KOPT-K1 (cell line): ENCODE results near the gene RNF220.

Experiments
- H3K27ac ChIP-seq: fragments of 200-600 bp; sonication (generic); 2 replicates; pipeline ENCODE4 v1.5.1; 2016; ENCODE audit warnings: antibody characterized with exemption, mild to moderate bottlenecking, low read depth, low read length; ENCODE audit not compliant: poor library complexity, severe bottlenecking
- H3K36me3 ChIP-seq: fragments of 200-600 bp; sonication (generic); 2 replicates; pipeline ENCODE4 v1.5.1; 2017; ENCODE audit warnings: antibody characterized with exemption, mild to moderate bottlenecking, low read length, moderate library complexity; ENCODE audit not compliant: insufficient read depth
- H3K9me3 ChIP-seq: fragments of 200-600 bp; sonication (generic); 2 replicates; pipeline ENCODE4 v1.5.1; 2017; ENCODE audit warnings: antibody characterized with exemption, low read length, mild to moderate bottlenecking; ENCODE audit not compliant: insufficient read depth, poor library complexity, severe bottlenecking

Gene RNF220

GRCh38 chr1:44417351-44418021, 12.4 kb downstream of the RNF220 start:
- H3K36me3 ChIP-seq, result no peaks in the 10 kb centered on the region
- no peaks in the 10 kb centered on the region for H3K9me3 ChIP-seq
- H3K27ac ChIP-seq, result no peak overlapping the region

DNA sequence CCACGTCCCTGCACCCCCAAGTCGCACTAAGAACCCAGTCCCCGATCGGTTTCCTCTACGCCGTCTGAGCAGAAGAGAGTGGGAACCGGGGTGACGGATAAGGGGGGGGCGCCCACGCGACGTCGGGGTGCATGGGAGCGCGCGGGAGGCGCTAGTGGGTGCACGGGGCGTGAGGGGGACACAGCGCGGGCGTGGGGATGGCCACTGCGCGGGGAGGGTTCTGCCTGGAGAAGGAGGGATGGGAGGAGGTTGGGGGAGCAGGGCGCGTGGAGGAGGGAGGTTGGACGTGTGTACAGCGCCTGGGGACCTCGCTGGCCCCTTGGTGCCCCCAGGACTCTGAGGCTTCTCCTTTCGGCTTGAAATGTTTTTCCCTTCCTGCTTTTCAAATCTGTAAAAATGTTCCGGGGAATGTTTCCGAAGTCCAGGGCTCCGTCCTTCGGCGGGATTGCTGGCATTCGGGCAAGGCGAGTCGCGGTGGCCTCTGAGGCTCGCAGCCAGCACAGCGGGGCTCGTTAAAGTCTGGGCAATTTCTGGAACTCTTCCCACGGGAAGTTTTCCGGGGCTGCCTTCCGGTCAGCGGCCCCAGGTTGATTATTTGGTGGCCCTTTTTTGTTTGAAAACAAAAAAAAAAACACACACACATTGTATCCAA, 13.1 kb downstream of the RNF220 start:
- Histone ChIP-seq H3K9me3 (no peaks in the 10 kb centered on the region), H3K27ac (no peak overlapping the region)

GRCh38 chr1:44419901-44420300, 14.8 kb downstream of the RNF220 start:
- Histone ChIP-seq H3K9me3 (no peaks in the 10 kb centered on the region), H3K36me3 (no peaks in the 10 kb centered on the region), H3K27ac (no peak overlapping the region)

More for the DNA sequence above, 13.1 kb downstream of the RNF220 start:
- no peaks in the 10 kb centered on the region for H3K36me3 ChIP-seq

- H3K27ac ChIP-seq, result no peak overlapping the region
- H3K9me3 ChIP-seq, result no peaks in the 10 kb centered on the region
- H3K36me3 ChIP-seq, result no peaks in the 10 kb centered on the region
These were observed 15.5 kb downstream of the RNF220 start for GRCh38 chr1:44420535-44420934.

DNA sequence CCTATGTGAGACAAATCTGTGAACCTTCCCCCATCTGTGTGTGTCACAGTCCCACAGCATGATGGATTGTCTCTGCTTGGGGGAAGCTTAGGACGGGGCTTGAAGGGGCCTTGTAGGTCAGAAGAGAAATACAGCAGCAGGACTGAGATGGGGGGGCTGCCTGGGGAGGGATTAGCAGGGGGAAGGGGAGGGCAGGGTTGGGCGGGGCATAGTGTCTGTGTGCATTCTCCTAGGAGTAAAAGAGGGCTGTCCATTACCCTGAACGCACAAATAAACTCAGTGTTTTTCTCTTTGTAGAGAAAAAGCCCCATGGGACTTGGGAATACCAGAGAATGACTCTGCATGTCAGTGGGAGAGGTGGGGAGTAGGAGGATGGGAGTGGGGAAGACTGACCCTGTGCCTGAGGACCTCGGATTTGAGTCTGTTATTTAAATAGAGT, 16.4 kb downstream of the RNF220 start:
- H3K36me3 ChIP-seq, result no peaks in the 10 kb centered on the region

GRCh38 chr1:44422161-44422560, 17.1 kb downstream of the RNF220 start:
- Histone ChIP-seq H3K36me3 (no peaks in the 10 kb centered on the region), H3K27ac (no peak overlapping the region), H3K9me3 (no peaks in the 10 kb centered on the region)

More for the DNA sequence above, 16.4 kb downstream of the RNF220 start:
- H3K9me3 ChIP-seq, result no peaks in the 10 kb centered on the region
- no peak overlapping the region for H3K27ac ChIP-seq

GRCh38 chr1:44423591-44424537, 18.8 kb downstream of the RNF220 start:
- no peak overlapping the region for H3K27ac ChIP-seq
- no peaks in the 10 kb centered on the region for H3K9me3 ChIP-seq
- no peaks in the 10 kb centered on the region for H3K36me3 ChIP-seq

GRCh38 chr1:44424747-44425146, 19.7 kb downstream of the RNF220 start:
- H3K9me3 ChIP-seq, result no peaks in the 10 kb centered on the region
- H3K27ac ChIP-seq, result no peak overlapping the region
- H3K36me3 ChIP-seq, result no peaks in the 10 kb centered on the region

DNA sequence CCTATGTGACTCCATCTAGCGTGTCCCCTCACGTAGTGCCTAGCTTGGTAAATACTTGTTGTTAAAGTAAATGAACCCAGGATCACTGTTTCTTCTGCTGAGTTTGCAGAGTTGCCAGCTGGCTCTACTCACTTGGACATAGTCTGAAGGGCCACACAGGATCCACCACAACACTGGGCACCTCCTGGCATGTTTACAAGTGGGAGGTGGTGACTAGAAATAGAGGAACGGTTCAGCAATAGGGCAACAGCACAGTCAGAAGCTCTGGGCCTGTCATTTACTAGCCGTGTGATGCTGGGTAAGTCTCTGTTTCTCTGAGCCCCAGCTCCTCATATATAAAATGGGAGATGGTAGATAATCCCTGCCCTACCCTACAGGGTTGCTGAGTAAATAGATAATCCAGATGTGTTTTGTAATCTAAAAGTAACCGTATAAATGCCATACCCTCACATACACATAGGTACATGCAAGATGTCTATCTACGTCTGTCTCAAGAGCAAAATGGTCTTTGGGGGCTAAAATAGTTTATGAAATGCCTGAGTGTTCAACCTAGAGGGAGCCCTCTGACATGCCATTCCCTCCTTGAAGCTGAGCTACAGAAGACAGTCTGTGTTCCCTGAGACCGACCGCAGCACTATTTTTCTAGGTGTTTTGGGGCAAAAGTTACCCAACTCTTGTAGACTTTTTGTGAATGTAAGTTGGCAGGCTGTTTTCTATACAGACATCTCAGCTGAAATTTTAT, 20.5 kb downstream of the RNF220 start:
- H3K36me3 ChIP-seq, result no peaks in the 10 kb centered on the region
- no peaks in the 10 kb centered on the region for H3K9me3 ChIP-seq
- no peak overlapping the region for H3K27ac ChIP-seq

GRCh38 chr1:44431861-44432260, 26.8 kb downstream of the RNF220 start:
- Histone ChIP-seq H3K27ac (no peak overlapping the region), H3K9me3 (no peaks in the 10 kb centered on the region), H3K36me3 (no peaks in the 10 kb centered on the region)

- no peaks in the 10 kb centered on the region for H3K36me3 ChIP-seq
- H3K27ac ChIP-seq, result no peak overlapping the region
- no peaks in the 10 kb centered on the region for H3K9me3 ChIP-seq
These were observed 28.2 kb downstream of the RNF220 start for GRCh38 chr1:44433209-44433608.

- H3K36me3 ChIP-seq, result no peaks in the 10 kb centered on the region
- no peaks in the 10 kb centered on the region for H3K9me3 ChIP-seq
- no peak overlapping the region for H3K27ac ChIP-seq
These were observed 31.5 kb downstream of the RNF220 start for GRCh38 chr1:44436401-44437106.

GRCh38 chr1:44437107-44437716, 32.2 kb downstream of the RNF220 start:
- no peak overlapping the region for H3K27ac ChIP-seq
- H3K9me3 ChIP-seq, result no peaks in the 10 kb centered on the region
- H3K36me3 ChIP-seq, result no peaks in the 10 kb centered on the region

- Histone ChIP-seq H3K9me3 (no peaks in the 10 kb centered on the region), H3K27ac (no peak overlapping the region), H3K36me3 (no peaks in the 10 kb centered on the region)
These were observed 37.7 kb downstream of the RNF220 start for GRCh38 chr1:44442791-44443190.
